K562 (cell line): ENCODE data around the gene TOMM40L. TPM values are rescaled to one million over a fixed set of nuclear protein-coding genes. Genes with fewer than 3 reads are reported as not detected.

Experiments
- ATAC-seq: fragments of 200-7000 bp; cut with Tn5 transposase; 3 replicates; pipeline ENCODE4 v1.9.1; 2020; ENCODE audit warnings: moderate library complexity
- BruUV-seq: library from RNA; stranded (reverse); fragments of 400-500 nt; replicated peaks from 2 replicates; lab custom pipeline; 2021; lab: Mats Ljungman, UMichigan
- CTCF ChIA-PET: fragments of 300-600 bp; formaldehyde crosslinking; extraction: SDS; loops from one replicate; lab custom pipeline; 2021; ENCODE audit warnings: low intra/inter-chr PET ratio; lab: Yijun Ruan, JAX
- POLR2A ChIA-PET: fragments of 300-600, 350-650 bp; sonication (Branson Sonifier 250); formaldehyde crosslinking; extraction: SDS; loops from one replicate; lab custom pipeline; 2021; ENCODE audit warnings: antibody characterized with exemption, inconsistent platforms; lab: Yijun Ruan, JAX
- DNase-seq, 4 experiments: peaks; one replicate each; pipeline versions ENCODE4 v3.0.0 to v3.0.0-alpha.2; 2011 to 2018; ENCODE audit warnings: low spot score in 3 of 4, mixed read lengths in 3 of 4; ENCODE audit errors: extremely low read depth in 1 of 4
- FAIRE-seq: peaks from 2 replicates; lab custom pipeline; 2011; peaks lifted over from hg19 to GRCh38; lab: Jason Lieb, UNC
- H2AFZ ChIP-seq: 2 replicates; pipeline ENCODE4 v1.6.0; 2011; ENCODE audit warnings: low read depth, low read length, control low read depth, inconsistent platforms
- H3K27ac ChIP-seq: fragments of 200-600 bp; 3 replicates; pipeline ENCODE4 v1.8.0; 2011; ENCODE audit warnings: low read depth, mild to moderate bottlenecking, control low read depth, inconsistent platforms, low read length, moderate library complexity, mixed read lengths; ENCODE audit errors: extremely low read depth
- H3K27me3 ChIP-seq, 2 experiments: fragments of 300-600 bp in 1 of 2; 2 replicates in 1 of 2; 3 replicates in 1 of 2; pipeline versions ENCODE4 v1.6.0 to v1.8.0; 2011; ENCODE audit warnings: inconsistent platforms in 2 of 2, low read length in 2 of 2, mild to moderate bottlenecking in 1 of 2, mixed read lengths in 1 of 2, moderate library complexity in 1 of 2; ENCODE audit not compliant: control insufficient read depth in 2 of 2, insufficient read depth in 2 of 2
- H3K36me3 ChIP-seq: fragments of 300-600 bp; 3 replicates; pipeline ENCODE4 v1.8.0; 2011; ENCODE audit warnings: mild to moderate bottlenecking, low read length, inconsistent platforms; ENCODE audit not compliant: control insufficient read depth, insufficient read depth
- H3K4me1 ChIP-seq, 2 experiments: fragments of 200-600 bp in 1 of 2; replicated peaks in 1 of 2; 2 replicates in 1 of 2; 3 replicates in 1 of 2; pipeline versions ENCODE4 v1.5.1 to v1.8.0; 2011; ENCODE audit warnings: inconsistent platforms in 2 of 2, low read length in 2 of 2, mild to moderate bottlenecking in 1 of 2, mixed read lengths in 1 of 2, moderate library complexity in 1 of 2; ENCODE audit not compliant: control insufficient read depth in 2 of 2, insufficient read depth in 2 of 2
- H3K4me2 ChIP-seq: 2 replicates; pipeline ENCODE4 v1.6.1; 2011; ENCODE audit warnings: low read length, control low read depth, inconsistent platforms, mixed read lengths; ENCODE audit not compliant: insufficient read depth
- H3K4me3 ChIP-seq: fragments of 200-600 bp; sonication (generic), shearing (Covaris generic); 2 replicates; pipeline ENCODE4 v1.5.1; 2016; ENCODE audit warnings: control low read depth, inconsistent platforms
- H3K79me2 ChIP-seq: fragments of 200-600 bp; 3 replicates; pipeline ENCODE4 v1.8.0; 2011; ENCODE audit warnings: low read length, inconsistent platforms; ENCODE audit not compliant: control insufficient read depth, insufficient read depth
- H3K9ac ChIP-seq, 2 experiments: 2 replicates each; pipeline versions ENCODE4 v1.6.0 to v1.6.1; 2011; ENCODE audit warnings: low read depth in 2 of 2, low read length in 2 of 2, control low read depth in 1 of 2, inconsistent platforms in 1 of 2, mild to moderate bottlenecking in 1 of 2, mixed read lengths in 1 of 2; ENCODE audit not compliant: insufficient read depth in 1 of 2
- H3K9me1 ChIP-seq: one replicate; pipeline ENCODE4 v1.6.0; 2011; ENCODE audit warnings: inconsistent platforms, mild to moderate bottlenecking, low read length, moderate library complexity; ENCODE audit not compliant: control insufficient read depth, insufficient read depth
- H3K9me3 ChIP-seq: replicated peaks from 2 replicates; pipeline ENCODE4 v1.5.1; 2011; ENCODE audit warnings: low read depth, low read length, inconsistent platforms; ENCODE audit not compliant: control insufficient read depth, insufficient read depth
- H4K20me1 ChIP-seq: replicated peaks from 2 replicates; pipeline ENCODE4 v1.6.1; 2011; ENCODE audit warnings: low read length, inconsistent platforms, mixed read lengths; ENCODE audit not compliant: control insufficient read depth, insufficient read depth
- E2F3 ChIP-seq: fragments of 250-450 bp; sonication (Bioruptor Pico); IDR thresholded peaks from 2 replicates; pipeline ENCODE4 v1.4.0; 2020; ENCODE audit warnings: mild to moderate bottlenecking
- ELF4 ChIP-seq: fragments of 450-650 bp; formaldehyde crosslinking; IDR thresholded peaks from 2 replicates; pipeline ENCODE4 v1.4.0; 2022; ENCODE audit warnings: missing genetic modification characterization
- ETV1 ChIP-seq: fragments of 450-650 bp; conservative IDR thresholded peaks from 2 replicates; pipeline ENCODE4 v1.6.1; 2016; ENCODE audit warnings: missing genetic modification characterization, control low read depth, low read depth, missing compliant biosample characterization
- POLR2A ChIP-seq: fragments of 450-650 bp; conservative IDR thresholded peaks from 2 replicates; pipeline ENCODE4 v1.6.1; 2016
- PRPF4 ChIP-seq: fragments of 200-400 bp; formaldehyde crosslinking; IDR thresholded peaks from one replicate; pipeline ENCODE4 v1.6.1; 2017; ENCODE audit warnings: low read length, low read depth, mild to moderate bottlenecking; ENCODE audit not compliant: insufficient read depth, poor library complexity, severe bottlenecking
- RFX7 ChIP-seq: fragments of 250-450 bp; sonication (Bioruptor Pico); IDR thresholded peaks from 2 replicates; pipeline ENCODE4 v1.5.1; 2021; ENCODE audit warnings: mild to moderate bottlenecking
- SIRT6 ChIP-seq: IDR thresholded peaks from one replicate; pipeline ENCODE4 v1.6.1; 2012; ENCODE audit warnings: low read depth, mild to moderate bottlenecking, control low read depth, inconsistent platforms, low read length, moderate library complexity
- SMC3 ChIP-seq: conservative IDR thresholded peaks from 2 replicates; pipeline ENCODE4 v1.6.1; 2011; ENCODE audit warnings: low read depth, low read length, improper control_type of control experiment; ENCODE audit not compliant: insufficient read depth
- ZFPM2 ChIP-seq: fragments of 250-450 bp; sonication (Bioruptor Pico); IDR thresholded peaks from 2 replicates; pipeline ENCODE4 v1.5.1; 2022; ENCODE audit warnings: mild to moderate bottlenecking
- ZNF311 ChIP-seq: fragments of 250-450 bp; sonication (Bioruptor Pico); IDR thresholded peaks from 2 replicates; pipeline ENCODE4 v1.4.0; 2020; ENCODE audit warnings: mild to moderate bottlenecking, moderate library complexity
- ZNF41 ChIP-seq: fragments of 250-450 bp; sonication (Bioruptor Pico); conservative IDR thresholded peaks from 2 replicates; pipeline ENCODE4 v1.4.0; 2020; ENCODE audit warnings: mild to moderate bottlenecking
- WGBS: fragments of 100-300 bp; shearing (Covaris generic); methylation state at CpG from one replicate; pipeline ENCODE4 v1.1.6; 2016; ENCODE audit warnings: low coverage, mixed read lengths; ENCODE audit not compliant: insufficient coverage; ENCODE audit errors: missing lambda C conversion rate; 5-methylcytosine and 5-hydroxymethylcytosine counted together
- in situ Hi-C: fragments of 300-500 bp; cut with MboI; formaldehyde crosslinking; loops from 4 replicates; pipeline ENCODE4 v1.15.0; 2018; ENCODE audit warnings: inconsistent platforms, mixed read lengths
- intact Hi-C: fragments of 100-400 bp; cut with micrococcal nuclease; formaldehyde crosslinking; loops from 2 replicates; pipeline ENCODE4 v1.14.2; 2022
- polyA plus RNA-seq, 8 experiments: library from polyadenylated mRNA; depleted of rRNA in 4 of 8; stranded (reverse) in 5 of 8; unstranded in 3 of 8; fragments of >200 nt; fragmentation: Nextera tagmentation in 2 of 8; fragmentation: Illumina TruSeq in 1 of 8; extraction: Ambion mirVana in 2 of 8; extraction: Trizol in 1 of 8; gene quantifications; 2 replicates each; pipeline versions ENCODE4 v1.2.1 to v1.2.3, GENCODE V29; 2011 to 2014; ENCODE audit warnings: inconsistent platforms in 1 of 8, missing spikeins in 1 of 8
- total RNA-seq, 7 experiments: library from RNA; depleted of rRNA in 6 of 7; stranded (reverse); fragments of >200 nt in 6 of 7; fragmentation: Illumina TruSeq in 2 of 7; extraction: Trizol in 2 of 7; gene quantifications; 2 replicates each; pipeline versions ENCODE4 v1.2.1 to v1.2.3, GENCODE V29; 2011 to 2021; ENCODE audit warnings: low replicate concordance in 1 of 7
- TF ChIP-seq, protein P1 (sequence below), 2 experiments: fragments of 450-650 bp in 1 of 2; sonication (generic) in 1 of 2; formaldehyde crosslinking in 1 of 2; IDR thresholded peaks in 1 of 2; conservative IDR thresholded peaks in 1 of 2; 2 replicates each; pipeline versions ENCODE4 v1.6.1 to v1.8.1; 2016 to 2023; ENCODE audit warnings: mild to moderate bottlenecking in 2 of 2, moderate library complexity in 2 of 2, inconsistent platforms in 1 of 2, missing genetic modification reagents in 1 of 2

TOMM40L gene
- total and polyA plus RNA-seq, 9 of the 15 experiments (the other 6 are each of a cell fraction or from before 2014, with no cell fraction given), result 9.6 to 33.6 (median 25.2) TPM

DNA sequence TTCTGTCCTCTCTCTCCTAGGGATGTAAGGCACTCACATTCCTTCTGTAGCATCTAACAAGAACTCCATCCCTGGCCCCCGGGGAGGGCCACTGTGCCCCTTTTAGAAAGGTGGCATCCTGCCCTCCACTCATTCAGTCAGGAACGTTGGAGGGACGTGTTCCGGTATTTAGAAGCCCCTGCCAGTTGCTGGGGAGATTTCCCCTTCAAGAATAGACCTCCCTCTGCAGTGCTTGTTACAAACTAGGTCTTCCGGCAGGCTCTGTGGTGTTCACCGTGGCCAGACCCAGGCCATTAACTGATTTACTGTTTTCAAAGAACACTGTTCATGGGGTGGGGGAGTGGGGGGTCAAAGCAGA is 33.5 kb downstream of the TOMM40L start (continued):
- TF ChIP-seq ZFPM2, result no peak
- no peak for TF ChIP-seq ETV1 (tag)
- no peak for TF ChIP-seq ZNF41 (CRISPR knock-in tag)
- no peak for TF ChIP-seq ZNF311 (CRISPR knock-in tag)
- no peak for TF ChIP-seq SMC3

- no peak for ATAC-seq
- Histone ChIP-seq H3K4me1 (peaks cover 0 to 7% of the 10 kb centered on the region in 2 experiments; a peak in 3 of 5 replicates), H3K4me3 (no peak overlapping the region), H2AFZ (no peak overlapping the region), H3K27me3 (peaks cover 30 to 35% of the 10 kb centered on the region in 2 experiments; a peak in 4 of 5 replicates), H4K20me1 (no peaks in the 10 kb centered on the region), H3K79me2 (no peaks in the 10 kb centered on the region), H3K9ac (no peak overlapping the region), H3K9me1 (no peaks in the 10 kb centered on the region), H3K9me3 (peaks cover 2% of the 10 kb centered on the region; the same call in 1 of the 2 replicates), H3K4me2 (no peak overlapping the region), H3K27ac (no peak overlapping the region), H3K36me3 (no peaks in the 10 kb centered on the region)
- no peak for DNase-seq
- CTCF ChIA-PET, result no interaction called here
- intact Hi-C loops (no loop called here), in situ Hi-C loops (no loop called here)
- TF ChIP-seq PRPF4, result no peak
- no peak for TF ChIP-seq E2F3
- TF ChIP-seq SIRT6, result no peak
- no peak for TF ChIP-seq RFX7 (CRISPR knock-in tag)
- TF ChIP-seq, protein P1, sequence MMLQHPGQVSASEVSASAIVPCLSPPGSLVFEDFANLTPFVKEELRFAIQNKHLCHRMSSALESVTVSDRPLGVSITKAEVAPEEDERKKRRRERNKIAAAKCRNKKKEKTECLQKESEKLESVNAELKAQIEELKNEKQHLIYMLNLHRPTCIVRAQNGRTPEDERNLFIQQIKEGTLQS (IDR thresholded peaks at IDR 0.05), result no peak
- TF ChIP-seq, protein P1 (CRISPR knock-in tag; conservative IDR thresholded peaks at IDR 0.05), result no peak
- no peak for TF ChIP-seq ELF4 (CRISPR knock-in tag)
- no peak for TF ChIP-seq POLR2A
- BruUV-seq, result no TSS peak
- no peak for FAIRE-seq
- 6% methylated on average over 1 of the region's 1 CpG for WGBS
- POLR2A ChIA-PET, result interaction anchor here (0.9 to 2.1 kb wide), 4 partner anchors 10 to 14 kb away, joined by 3 to 6 read pairs (median 4); no protein-coding TSS in a partner anchor
Measured at GRCh38 chr1:161259765-161260164, 33.9 kb downstream of the TOMM40L start.
